Cortex of kidney (tissue), 1 donor: ENCODE data around the gene POFUT2.

Experiments used
- DNase-seq: peaks from one replicate; lab custom pipeline; 2025; lab: John Stamatoyannopoulos, UW

The POFUT2 gene

DNA sequence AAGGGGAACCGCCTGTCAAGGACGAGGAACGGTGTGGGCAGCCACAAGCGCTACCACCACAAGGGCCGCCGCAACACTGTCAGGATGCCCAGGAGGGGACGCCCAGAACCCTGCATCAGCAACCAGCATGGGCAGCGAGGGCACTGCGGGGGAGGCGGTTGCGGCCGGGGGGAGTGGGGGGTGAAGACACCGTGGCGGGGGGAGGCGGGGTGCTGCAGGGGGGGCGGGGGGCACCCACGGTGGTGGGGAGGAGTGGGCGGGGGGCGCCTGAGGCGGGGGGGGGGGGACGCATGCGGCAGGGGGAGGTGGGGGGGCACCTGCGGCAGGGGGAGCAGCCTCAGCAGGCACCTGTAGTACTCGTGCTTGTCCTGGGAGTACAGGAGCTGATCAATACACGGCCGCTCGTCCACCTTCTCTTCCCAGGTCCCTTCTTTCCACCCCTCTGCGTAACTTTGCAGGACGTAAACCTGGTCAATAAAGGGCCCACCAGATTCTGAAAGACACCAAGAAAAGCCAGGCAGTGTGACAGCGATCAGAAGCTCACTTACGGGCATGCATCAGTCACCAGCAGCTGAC lies 4.6 kb downstream of the POFUT2 start:
- DNase-seq, result no peak

DNA sequence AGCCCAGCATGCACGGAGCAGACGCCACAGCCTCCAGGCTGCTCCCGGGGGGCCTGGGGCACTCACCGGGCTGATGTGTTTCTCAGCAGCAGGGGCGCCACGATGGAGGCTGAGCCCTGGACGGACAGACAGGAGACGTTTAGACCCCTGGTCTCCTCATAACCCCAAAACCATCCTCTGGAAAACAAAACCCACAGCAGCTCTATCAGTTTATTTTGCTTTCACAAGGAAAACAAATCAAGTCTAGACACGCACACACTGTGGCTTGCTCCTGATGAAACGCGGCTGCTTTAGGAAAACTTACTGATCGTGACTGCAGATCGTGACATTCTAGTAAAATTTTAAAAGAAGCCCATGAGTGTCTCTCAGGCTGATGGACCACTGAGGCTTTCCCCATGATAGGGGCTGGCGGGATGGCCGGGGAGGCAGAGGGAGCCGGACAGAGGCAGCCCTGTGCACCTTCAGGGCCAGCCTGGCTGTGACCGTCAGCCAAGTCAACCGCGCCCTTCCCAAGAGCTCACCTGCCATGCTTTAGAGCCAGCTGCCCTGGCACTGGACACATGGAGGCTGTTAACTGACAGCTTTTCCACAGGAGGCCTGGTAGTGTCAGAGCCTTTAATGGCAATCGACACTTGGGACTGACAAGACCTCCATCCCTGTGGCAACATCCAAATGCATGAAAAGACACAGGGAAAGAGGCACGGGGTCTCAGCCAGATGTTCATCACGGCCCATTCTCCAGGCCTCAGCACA lies 5.2 kb downstream of the POFUT2 start:
- no peak for DNase-seq

DNA sequence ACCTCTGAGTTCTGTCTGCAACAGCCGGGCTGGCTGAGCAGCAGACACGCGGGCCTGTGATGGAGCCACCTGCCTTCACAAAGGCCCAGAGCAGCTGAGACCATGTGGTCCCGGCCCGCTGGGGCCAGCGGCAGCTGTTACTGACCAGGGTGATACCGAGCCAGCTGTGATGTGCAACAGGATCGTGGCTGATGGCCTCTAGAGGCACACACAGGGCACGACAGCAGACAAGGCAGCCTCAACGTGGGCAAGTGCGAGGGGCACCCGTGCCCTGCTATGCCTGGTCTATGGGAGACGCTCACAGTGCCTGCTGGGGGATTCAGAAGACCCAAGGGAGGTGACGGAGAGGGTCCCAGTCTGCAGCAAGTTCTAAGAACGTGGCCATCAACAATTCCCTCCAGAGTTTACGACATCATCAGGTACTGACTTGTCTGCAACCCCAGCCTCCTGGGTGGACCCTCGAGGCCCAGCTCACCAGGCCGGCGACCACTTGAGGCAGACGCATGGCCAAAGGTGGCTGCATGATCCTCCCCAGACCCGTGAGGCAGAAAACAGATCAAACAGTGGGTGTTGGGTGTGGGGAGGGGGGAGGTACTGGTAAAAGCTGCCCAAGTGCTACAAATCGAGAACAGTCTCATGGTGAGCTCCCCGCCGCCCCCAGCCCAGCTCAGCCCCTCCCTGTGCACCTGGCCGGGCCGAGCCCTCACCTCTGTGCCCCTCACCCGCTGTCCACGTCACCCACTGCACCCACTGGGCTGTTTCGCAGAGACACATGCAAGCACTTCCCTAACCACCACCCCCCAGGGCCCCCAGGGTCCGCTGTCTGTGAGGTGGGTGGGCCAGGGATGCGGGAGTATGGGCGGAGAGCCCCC lies 6.0 kb downstream of the POFUT2 start:
- no peak for DNase-seq

DNA sequence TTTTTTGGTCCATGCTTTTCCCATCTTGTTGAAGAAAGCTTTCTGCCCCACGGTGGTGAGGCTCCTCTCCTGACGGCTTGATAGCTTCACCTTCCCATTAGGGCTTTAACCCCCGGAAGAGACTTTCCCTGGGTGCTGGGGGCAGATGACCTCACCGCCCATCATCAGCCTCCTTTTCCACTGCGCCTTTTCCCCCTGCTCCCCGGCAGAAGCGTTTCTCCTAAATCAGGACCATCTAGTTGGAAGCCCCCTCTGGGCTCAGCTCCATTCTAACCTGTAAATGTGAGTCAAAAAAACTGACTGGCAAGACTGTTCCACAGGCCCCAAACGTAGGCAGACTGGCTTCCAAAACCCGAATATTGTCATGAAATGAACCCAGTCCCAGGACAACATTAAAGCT lies 6.7 kb downstream of the POFUT2 start:
- DNase-seq, result no peak

DNA sequence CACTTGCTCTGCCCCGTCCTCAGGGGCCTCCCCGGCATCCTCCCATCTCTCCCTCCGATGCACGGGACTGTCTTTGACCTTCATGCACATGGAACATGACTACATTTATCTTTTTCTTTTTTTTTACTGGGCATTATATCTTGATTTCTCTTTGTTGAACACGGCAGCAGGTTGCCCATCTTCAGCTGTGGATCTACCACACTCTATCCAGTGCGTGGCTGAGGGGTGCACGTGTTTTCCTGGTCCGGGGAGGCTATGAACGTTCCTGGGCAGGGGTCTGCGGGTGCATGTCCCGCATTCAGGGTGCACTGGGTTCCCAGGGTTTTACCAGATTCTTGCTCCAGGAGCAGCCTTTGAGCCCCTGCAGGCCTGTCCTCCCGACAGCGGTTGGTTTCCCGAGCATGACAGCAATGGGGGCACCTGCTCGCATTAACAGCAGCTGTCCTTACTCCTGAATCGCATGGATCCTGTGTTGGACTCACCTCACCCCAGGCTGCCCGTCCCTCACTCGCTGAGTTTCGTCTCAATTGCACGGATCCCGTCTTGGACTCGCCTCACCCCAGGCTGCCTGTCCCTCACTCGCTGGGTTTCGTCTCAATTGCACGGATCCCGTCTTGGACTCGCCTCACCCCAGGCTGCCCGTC lies 7.4 kb downstream of the POFUT2 start:
- DNase-seq, result no peak

DNA sequence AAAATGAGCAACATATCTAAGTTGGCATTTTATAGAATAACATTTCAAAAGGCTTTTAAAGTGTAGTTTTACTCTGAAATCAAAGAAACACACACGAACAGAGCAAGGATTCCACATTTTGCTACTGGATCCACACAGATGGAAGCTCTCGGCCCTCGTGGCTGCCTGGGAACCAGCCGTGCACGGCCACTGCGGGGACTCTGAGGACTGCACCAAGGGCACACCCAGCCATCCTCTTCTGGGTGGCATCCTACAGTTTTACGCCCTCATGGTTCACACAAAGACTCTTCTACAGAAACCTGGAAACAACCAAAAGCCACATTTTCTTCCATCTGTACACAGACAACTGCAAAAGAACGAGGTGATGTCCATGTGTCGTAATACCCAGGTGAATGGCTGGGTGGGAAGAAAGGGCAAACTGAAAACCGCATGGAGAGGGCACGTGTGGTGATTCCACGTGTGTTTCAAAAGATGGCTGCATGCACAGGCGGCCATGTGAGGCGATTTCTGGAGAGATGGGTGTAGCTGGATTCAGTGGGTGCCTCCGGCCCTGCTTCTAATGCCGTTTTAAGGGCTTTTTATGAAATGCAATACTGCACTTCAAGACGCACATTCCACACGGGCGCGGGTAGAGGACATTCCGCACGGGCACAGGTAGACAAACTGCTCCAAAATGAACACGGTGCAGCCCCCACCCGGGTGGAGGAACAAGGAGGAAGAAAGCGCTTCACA lies 8.1 kb downstream of the POFUT2 start:
- no peak for DNase-seq

DNA sequence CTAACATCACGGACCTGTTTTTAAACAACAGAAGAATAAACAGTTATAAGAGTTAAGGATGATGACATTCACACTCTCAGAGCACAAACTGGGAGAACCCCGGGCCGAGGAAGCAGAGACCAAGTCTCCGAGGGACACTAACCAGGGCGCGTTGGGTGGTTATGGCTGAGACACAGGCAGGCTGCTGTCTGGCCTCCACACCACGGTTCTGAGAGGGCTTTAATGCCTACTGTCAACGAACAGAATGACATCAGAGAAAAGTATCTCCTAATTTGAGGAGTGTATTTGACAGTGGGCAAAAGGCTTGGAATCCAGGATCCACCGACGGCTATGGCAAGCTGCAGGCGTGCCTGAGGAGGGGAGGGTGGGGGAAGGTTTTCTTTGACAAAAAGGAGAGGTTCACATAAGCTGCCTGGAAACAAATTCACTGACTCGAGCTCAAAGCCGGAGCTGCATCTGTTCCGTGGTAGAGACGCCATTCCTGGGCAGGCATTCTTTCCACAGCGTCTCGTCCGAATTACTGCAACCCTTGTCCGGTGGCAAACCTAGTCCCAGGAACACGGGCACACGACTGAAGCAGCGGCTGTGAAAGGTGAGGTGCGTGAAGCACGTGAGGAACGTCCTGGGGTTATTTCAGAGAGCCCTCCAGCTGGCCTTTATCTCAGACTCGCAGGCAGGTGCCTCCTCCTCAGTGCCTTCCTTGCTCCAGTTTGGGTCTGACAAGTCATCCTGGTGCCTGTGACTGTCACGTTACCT lies 9.4 kb downstream of the POFUT2 start:
- no peak for DNase-seq

DNA sequence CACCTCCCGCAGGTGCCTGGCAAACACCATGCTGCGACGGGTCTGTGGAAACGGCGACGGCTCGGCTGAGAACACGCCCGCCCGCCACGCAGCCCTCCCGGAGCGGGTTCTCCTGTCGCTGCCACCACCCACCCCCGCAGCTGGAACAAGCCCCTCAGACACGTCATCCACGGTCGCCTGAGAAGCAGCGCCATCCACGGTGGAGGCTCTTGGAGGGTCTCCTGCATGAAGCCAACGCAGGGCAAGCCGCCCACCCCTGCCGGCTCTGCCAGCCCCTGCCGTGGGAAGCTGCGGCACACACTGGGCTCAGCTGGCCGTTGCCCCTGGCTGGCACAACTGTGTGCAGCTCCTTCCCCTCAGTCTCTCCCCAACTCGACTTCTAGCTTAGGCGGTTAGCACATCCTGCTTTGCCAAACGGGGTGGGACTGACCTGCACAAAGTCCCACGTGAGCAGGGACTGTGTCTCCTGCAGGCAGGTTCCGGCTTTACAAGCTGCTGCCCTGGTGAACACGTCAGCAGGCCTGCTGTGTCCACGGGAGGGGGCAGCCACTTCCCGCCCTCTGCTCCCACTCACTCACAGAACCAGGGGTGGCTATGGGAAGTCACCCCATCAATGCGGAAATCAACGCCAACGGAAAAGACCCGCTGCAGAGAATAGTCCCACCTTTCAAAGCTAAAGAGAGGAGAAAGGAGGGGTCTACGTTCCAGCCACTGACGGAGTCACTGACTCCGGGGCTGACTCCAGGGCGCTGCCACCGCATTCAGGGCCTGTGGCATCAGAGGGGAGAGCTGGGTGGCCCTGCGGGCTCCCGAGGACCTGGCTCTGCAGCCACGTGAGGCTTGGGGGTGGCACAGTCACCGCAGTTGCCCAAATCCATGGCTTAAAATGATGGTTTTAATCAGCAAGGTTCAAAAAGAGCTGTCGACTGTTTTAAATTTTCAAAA lies 10.3 kb downstream of the POFUT2 start:
- no peak for DNase-seq

DNA sequence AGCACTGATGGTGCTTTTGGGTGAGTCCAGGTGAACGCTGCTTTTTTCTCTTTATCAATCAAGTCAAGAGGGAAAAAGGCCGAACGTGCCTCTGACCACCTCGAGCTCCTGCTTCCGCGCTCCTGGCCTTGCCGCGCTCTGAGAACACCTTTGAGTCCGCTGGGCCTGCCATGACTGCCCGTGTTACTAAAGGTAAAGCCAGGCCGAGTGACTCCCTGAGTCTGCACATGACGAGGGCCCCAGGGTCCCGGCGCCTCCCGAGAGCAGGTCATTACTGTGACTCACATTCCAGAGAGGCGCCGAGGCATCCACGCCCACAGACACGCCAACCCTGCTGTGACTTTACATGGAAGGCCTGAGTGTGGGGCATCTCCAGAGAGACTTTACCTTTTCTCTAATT lies 11.1 kb downstream of the POFUT2 start:
- no peak for DNase-seq

DNA sequence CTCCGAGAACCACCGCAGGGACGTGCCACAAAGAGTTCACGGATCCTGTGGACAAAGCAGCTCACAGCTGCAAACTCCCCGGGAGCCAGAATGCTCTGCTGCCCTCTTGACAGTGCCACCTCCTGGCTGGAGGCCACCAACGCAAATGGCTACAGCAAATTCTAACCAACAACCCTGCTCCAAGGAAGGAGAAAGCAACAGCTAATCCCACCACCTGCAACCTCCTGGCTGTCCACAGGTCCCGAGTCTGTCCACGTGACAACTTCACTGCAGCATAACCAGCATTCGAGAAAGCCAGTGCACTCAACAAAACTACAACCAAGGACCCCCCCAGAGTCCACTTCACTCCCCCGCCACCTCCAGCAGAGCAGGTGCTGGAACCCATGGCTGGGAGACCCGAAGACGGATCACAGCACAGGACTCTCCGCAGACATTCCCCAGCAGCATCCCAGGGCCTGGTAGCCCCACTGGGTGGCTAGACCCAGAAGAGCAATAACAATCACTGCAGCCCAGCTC lies 17.3 kb downstream of the POFUT2 start:
- DNase-seq, result no peak

DNA sequence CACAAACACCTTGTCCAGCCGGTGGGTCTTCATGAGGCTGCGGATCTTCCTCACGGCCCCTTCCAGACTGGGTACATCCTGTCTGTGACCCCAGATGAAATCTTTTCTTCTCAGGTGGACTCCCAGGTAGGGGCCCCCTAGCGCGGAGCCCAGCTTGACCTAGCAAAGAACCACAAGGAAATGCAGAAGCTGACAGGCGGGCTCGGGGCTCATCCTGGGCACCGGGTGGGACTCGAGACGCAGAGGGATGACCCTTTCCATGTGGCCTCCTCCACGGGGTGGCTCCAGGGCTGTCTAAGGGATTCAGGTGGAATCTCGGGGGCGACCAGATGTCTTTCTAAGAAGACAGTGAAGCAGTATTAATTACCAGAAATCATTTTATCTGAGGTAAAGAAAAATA lies 17.8 kb downstream of the POFUT2 start:
- no peak for DNase-seq

DNA sequence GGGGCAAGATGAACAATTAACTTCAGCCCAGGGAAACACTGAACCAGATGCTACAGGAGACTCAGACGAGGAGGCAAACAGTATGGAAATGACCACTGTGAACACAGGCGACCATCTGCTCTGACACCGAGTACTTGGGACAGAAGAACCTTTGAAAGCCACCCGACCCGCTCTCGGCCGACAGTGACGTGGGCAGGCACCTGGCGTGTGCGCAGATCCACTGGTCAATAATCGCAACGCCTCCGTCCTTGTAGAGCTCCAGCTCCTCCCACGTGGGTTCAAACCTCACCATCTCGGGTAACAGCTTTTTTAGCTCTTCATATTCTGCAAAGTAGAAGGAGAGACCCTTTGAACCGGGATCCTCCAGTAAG lies 20.3 kb downstream of the POFUT2 start:
- no peak for DNase-seq

DNA sequence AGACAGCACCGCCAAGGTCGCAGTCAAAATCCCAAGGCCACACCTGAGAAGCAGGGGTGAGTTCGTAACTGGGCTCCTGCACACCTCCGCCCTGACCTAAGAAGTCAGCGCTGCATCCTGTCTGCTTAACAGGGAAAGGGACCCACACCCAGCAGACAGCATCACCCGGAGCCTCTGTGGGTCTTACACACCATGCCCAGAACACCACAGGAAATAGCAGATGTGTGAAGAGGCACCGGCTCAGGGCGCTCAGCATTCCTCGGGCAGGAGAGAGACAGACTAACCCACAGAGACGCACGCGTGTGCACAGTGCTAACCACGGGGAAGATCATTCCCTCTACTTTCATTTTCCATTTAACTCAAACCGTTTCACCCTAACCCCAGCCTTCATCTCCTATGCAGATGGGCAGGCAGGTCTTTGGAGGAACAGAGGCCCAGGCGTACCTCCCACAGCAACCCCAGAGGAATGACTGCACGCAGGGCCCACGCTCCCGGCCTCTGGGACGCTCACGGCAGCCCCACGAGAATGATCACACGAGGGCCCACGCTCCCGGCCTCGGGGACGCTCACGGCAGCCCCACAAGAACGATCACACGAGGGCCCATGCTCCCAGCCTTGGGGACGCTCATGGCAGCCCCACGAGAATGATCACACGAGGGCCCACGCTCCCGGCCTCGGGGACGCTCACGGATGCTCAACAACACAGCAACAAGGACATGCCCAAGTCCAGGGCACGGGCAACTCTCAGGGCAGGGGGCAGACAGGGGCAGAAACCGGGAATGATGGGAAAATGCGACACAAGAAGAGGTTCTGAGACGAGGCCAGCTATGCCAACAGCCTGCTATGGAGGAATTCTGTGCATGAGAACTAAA lies 20.9 kb downstream of the POFUT2 start:
- DNase-seq, result no peak

DNA sequence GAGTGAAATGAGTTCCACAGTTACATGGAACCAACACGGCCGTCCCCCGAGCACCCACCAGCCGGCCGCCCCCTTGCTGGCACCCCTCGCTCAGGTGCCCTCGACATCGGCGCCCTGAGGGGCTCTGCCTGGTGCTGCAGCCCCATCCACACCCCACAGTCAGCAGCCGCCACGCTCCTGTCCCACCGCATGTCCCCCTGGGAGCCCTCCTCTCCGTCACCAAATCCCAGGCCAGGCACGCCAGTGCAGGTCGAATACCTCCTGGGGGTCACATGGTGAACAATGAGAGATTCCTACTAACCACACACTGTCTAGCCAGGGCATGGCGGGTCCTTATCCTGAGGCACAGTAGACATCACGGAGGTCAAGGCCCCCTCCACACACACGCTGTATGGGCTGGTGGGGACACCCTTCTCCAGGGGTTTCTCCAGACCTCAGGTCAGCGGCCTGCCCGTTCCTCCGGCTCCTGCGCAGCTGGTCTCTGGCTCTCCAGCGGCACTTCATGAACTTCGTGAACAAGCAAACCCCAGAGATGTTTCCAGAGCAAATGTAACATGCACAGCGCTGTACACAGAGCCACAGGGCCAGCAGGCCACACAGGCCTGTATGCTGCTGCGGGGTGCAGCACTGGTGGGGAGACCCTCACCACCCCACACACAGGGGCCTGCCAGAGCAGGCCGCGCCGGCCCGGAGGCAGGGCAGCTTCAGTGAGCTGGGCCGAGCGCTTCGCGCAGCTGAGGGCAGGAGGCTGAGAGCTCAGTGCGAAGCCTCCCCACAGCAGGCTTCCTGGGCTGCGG lies 21.8 kb downstream of the POFUT2 start:
- DNase-seq, result no peak

DNA sequence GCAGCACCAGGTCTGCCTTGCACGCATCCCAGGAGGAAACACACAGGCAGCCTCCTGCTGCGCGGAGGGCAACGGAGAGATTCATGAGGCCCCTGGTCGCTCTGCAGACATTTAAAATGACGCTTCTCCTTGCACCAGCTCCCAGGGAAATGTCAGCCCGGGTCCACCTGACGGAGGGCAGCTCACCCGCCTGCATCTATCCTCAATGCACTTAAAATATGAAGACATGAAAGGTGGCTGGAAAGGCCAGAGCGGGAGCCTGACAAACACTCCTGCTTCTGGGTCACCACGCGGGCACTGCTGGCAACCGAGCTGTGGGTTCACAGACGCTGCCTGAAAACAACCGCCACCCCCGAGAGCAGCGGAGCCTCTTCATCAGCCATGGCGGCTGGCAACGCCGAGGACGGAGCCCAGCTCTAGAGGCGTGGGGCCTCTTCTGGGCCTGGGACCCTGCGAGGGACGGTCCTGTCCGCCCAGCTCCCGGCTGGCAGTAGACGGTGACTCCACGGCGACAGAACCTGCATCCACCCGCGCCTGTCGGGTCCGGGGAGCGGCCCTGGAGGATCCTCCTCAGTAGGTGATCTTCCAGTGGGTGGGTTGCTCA lies 22.7 kb downstream of the POFUT2 start:
- no peak for DNase-seq

DNA sequence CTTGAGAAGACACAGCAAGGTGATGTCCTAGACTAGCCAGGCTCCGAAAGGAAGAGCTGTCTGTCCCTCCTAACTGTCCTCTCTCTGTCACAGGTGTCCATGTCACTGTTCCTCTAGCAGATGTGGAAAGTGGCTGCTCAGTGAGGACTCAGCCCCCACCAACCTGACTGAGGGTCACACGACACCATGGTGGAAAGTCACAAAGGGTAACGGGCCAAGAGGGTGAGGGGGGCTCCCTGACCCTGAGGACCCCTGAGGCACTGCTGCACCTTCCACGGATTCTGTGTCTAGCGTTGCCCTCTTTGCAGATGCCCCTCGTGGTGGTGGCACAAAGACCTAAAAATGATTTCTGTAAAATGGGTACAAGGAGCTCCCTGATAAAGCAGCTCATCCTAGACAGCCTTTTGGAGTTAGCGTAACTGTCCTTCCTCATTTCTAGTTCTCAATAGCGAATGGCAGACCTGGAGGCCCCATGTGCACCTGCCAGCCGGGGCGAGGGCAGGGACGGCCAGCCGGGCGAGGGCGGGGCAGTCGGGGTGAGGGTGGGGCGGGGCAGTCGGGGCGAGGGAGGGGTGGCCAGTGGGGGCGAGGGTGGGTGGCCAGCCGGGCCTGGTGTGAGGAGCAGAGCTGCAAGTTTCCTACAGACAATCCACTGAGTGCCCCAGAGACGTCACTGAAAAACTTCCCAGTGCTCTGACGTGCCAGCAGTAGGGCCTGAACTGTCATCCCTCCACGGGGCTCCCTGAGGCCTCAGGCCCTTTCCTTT lies 23.4 kb downstream of the POFUT2 start:
- no peak for DNase-seq

DNA sequence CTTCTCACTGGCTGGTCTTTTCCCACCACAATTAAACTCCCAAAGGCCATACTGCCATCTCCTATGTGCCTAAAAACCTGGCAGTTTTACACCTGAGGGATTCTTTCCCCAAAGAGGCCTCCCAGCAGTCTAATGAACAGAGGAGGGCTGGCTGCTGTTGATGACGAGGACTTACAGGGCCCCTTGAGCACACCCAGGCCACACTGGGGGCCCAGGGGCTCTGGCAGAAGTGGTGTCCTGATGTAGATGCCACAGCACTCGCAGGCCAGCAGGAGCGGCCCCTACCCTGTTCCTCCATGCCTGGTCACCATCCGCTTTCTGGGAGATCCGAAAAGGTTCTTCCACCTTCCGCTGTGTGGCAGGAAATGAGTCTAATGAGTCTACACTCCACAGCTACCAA lies 24.2 kb downstream of the POFUT2 start:
- DNase-seq, result no peak
